Activated naive CD4-positive, alpha-beta T cell treated with anti-CD3 and anti-CD28 coated beads, Interleukin-2, amount 10 ng/mL, durations not matched to agents 7 days and 5 days (primary cell): ENCODE data around the gene ZNF667.

Experiments
- CTCF ChIA-PET: fragments of 350-600 bp; sonication (Branson Sonifier 250); formaldehyde crosslinking; loops from one replicate; lab custom pipeline; 2021; ENCODE audit warnings: antibody characterized with exemption; lab: Charles Lee
- DNase-seq: peaks from one replicate; pipeline ENCODE4 v3.0.0-alpha.2; 2020
- H3K27ac Mint-ChIP-seq: one replicate; pipeline ENCODE4 v1.8.0; 2021; ENCODE audit warnings: mild to moderate bottlenecking, moderate library complexity, mixed read lengths
- H3K27me3 Mint-ChIP-seq: one replicate; pipeline ENCODE4 v1.8.0; 2021; ENCODE audit warnings: mild to moderate bottlenecking, mixed read lengths
- H3K36me3 Mint-ChIP-seq: one replicate; pipeline ENCODE4 v1.8.0; 2021; ENCODE audit warnings: mixed read lengths
- H3K4me1 Mint-ChIP-seq: one replicate; pipeline ENCODE4 v1.8.0; 2021; ENCODE audit warnings: mixed read lengths
- H3K4me3 Mint-ChIP-seq: one replicate; pipeline ENCODE4 v1.8.0; 2021; ENCODE audit warnings: mild to moderate bottlenecking, moderate library complexity, mixed read lengths
- H3K9me3 Mint-ChIP-seq: one replicate; pipeline ENCODE4 v1.8.0; 2021; ENCODE audit warnings: mixed read lengths

ZNF667 gene

DNA sequence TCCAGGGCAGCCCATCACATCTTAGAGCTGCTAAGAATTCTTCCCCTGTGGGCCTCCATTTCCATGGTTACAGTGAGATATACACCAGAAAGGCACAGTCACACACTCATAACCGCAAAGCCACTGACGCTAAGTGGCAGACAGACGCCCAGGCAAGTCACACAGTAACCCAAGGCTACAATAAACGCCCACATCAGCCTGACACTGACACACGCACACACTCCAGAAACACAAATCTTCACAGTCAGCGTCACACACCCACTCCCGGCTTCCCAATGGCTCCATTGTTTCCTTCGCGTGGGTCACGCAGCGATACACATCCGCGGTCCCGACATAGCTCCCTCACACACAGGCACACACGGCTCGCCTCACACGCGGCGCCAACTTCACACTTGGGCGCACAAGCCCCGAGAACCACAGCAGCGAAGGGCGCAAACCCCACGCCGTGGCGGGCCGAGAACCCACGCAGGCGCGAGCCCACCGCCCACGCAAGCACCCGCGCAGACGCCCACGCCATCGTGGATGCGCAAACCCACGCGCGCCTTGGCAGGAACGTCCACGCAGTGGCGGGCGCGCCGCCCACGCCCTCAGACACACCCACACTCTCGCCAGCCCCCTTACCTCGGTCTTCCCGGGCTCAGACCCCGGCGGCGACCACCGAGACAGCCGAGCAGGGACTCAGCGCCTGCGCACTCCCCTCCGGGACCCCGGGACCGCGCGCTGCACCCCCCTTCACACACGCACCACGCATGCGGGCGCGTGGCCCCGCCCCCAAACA lies at the start of gene ZNF667:
ZNF667 (minus strand) TSS at position 695 of the 778 bp plus-strand sequence. CDS start 14,975 bp downstream, outside the sequence.
- peaks cover 20% of the 10 kb centered on the region for H3K36me3 Mint-ChIP-seq
- H3K9me3 Mint-ChIP-seq, result peaks cover 68% of the 10 kb centered on the region
- peak within 1 kb of the TSS; percentile 78 for H3K4me3 Mint-ChIP-seq

DNA sequence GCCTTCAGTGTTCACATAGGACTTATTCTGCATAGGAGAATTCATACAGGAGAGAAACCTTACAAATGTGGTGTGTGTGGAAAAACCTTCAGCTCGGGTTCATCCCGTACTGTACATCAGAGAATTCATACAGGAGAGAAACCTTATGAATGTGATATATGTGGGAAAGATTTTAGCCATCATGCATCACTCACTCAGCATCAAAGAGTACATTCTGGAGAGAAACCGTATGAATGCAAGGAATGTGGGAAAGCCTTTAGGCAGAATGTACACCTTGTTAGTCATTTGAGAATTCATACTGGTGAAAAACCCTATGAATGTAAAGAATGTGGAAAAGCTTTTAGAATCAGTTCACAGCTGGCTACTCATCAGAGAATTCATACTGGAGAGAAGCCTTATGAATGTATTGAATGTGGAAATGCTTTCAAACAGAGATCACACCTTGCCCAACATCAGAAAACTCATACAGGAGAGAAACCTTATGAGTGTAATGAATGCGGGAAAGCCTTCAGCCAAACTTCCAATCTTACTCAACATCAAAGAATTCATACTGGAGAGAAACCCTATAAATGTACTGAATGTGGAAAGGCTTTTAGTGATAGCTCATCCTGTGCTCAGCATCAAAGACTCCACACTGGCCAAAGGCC lies 48.2 kb upstream of the ZNF667 start:
- CTCF ChIA-PET, result no interaction called here
- H3K27ac Mint-ChIP-seq, result no peak overlapping the region
- H3K9me3 Mint-ChIP-seq, result peaks cover 73% of the 10 kb centered on the region

More for the DNA sequence above, at the start of gene ZNF667:
- CTCF ChIA-PET, result no interaction called here
- peak within 1 kb of the TSS; percentile 73 for H3K27ac Mint-ChIP-seq
- H3K4me1 Mint-ChIP-seq, result peaks cover 13% of the 10 kb centered on the region
- peak; percentile 26 for DNase-seq
- H3K27me3 Mint-ChIP-seq, result peaks cover 14% of the 10 kb centered on the region

DNA sequence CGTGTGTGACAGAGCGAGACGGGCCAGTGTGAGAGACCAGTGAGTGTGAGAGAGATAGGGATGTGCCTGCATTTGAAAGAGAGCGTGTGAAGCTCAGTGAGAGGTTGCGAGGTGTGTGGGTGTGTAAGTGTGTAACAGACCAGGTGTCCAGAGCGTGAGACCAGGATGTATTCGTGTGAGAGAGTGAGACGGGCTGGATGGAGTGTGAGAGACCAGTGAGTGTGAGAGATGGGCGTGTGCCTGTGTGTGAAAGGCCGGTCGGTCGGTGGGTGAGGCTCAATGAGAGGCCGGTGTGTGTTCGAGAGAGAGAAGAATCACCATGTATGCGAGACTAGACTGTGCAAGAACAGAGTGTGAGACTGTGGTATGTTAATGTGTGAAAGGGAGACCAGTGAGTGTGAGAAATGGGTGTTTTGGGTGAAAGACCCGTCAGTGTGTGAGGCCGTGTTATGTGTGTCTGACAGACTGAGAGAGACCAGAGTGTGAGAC lies 31.2 kb upstream of the ZNF667 start:
- Mint-ChIP-seq H3K9me3 (peaks cover 16% of the 10 kb centered on the region), H3K4me1 (peaks cover 5% of the 10 kb centered on the region)

More for the DNA sequence above, 48.2 kb upstream of the ZNF667 start:
- Mint-ChIP-seq H3K4me1 (no peaks in the 10 kb centered on the region), H3K4me3 (no peak overlapping the region), H3K36me3 (peaks cover 7% of the 10 kb centered on the region), H3K27me3 (no peaks in the 10 kb centered on the region)
- DNase-seq, result no peak

DNA sequence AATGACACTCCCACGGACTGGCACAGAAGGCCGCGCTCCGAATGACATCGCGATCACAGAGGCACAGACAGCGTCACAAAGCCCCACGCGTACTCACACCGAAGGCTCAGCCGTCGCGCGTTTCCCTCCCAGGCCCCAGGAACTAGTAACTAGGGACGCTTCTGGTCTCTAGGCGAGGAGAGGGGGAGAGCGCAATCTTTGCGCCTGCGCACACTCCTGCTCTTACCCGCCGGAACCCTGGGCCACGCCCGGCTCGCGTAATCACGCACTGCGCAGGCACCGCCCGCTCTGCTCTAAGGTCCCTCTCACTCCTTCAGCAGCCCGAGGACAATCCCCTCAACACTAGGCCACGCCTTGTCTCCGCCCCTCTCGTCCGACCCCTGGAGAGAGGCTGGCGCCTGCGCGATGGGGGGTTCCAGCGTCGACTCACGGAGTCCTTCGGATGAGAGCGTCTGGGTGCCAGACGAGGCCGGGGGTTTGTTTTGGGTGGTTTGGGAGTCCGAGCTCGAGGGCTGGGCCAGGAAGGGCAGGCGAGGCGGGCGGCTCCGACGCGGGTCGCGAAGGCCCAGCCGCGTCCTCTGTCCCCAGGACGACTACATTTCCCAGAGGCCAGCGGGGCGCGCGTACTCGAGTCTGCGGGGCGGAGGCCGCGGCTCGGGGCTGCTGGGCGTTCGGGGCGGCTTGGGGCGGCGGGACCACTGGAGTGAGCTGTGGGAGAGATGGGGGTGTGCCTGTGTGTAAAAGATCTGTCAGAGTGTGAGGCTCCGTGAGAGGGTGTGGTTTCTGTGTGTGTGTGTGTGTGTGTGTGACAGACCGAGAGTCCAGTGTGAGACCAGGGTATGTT lies 30.5 kb upstream of the ZNF667 start, which contains the start of gene ZNF471:
ZNF471 (plus strand) TSS at position 410 of the 844 bp plus-strand sequence. CDS start 3,717 bp downstream, outside the sequence.
- Mint-ChIP-seq H3K27ac (peak within 1 kb of the TSS; percentile 56), H3K4me1 (peaks cover 5% of the 10 kb centered on the region), H3K27me3 (peaks cover 6% of the 10 kb centered on the region), H3K36me3 (peaks cover 3% of the 10 kb centered on the region), H3K9me3 (peaks cover 16% of the 10 kb centered on the region), H3K4me3 (no peak within 1 kb of the TSS)
- CTCF ChIA-PET, result no interaction called here
- peak; percentile 83 for DNase-seq

More for the DNA sequence above, 31.2 kb upstream of the ZNF667 start:
- Mint-ChIP-seq H3K27ac (no peak overlapping the region), H3K4me3 (no peak overlapping the region), H3K36me3 (peaks cover 3% of the 10 kb centered on the region), H3K27me3 (peaks cover 6% of the 10 kb centered on the region)
- DNase-seq, result no peak
- CTCF ChIA-PET, result no interaction called here

DNA sequence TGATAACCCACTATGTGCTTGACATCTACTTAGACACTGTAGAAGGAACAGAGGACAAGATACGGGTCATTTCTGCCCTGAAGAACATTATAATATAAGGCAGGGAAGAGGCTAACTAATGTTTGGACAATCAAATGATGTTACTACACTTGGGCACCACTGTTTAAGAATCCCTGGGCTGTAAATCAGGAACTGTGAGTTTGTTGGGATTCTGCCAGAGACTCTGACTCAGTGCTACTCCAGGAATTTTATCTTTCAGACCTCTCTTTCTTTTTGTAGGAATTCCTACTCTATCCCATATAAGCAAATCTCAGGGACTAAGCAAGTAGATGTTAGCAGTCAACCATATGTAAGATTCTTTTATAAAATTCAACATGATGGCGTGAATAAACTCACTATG lies 27.4 kb upstream of the ZNF667 start:
- Mint-ChIP-seq H3K27me3 (peaks cover 6% of the 10 kb centered on the region), H3K4me3 (no peak overlapping the region), H3K36me3 (peaks cover 3% of the 10 kb centered on the region), H3K27ac (no peak overlapping the region), H3K4me1 (peaks cover 5% of the 10 kb centered on the region), H3K9me3 (peaks cover 33% of the 10 kb centered on the region)
- no peak for DNase-seq
- CTCF ChIA-PET, result no interaction called here

DNA sequence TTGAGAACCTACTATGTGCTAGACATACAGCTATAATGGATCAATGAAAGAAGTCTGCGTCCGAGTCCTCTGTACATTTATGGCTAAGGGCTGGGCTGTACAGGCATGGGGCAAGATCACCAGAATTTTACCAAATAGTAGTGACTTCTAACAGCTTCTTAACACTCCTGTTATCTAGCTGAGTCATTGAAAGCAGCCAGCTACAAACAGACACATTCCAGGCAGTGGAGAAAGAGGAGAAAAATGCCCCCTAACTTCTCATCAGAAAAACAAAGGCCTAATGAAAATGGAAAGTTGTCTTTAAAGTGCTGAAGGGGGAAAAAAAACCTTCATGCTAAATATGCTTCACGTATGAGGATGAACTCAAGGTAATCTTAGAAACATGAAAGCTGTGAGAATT lies 14.3 kb upstream of the ZNF667 start:
- CTCF ChIA-PET, result no interaction called here
- Mint-ChIP-seq H3K9me3 (peaks cover 75% of the 10 kb centered on the region), H3K4me3 (no peak overlapping the region), H3K36me3 (no peaks in the 10 kb centered on the region), H3K27ac (no peak overlapping the region), H3K4me1 (no peaks in the 10 kb centered on the region), H3K27me3 (no peaks in the 10 kb centered on the region)
- DNase-seq, result no peak

DNA sequence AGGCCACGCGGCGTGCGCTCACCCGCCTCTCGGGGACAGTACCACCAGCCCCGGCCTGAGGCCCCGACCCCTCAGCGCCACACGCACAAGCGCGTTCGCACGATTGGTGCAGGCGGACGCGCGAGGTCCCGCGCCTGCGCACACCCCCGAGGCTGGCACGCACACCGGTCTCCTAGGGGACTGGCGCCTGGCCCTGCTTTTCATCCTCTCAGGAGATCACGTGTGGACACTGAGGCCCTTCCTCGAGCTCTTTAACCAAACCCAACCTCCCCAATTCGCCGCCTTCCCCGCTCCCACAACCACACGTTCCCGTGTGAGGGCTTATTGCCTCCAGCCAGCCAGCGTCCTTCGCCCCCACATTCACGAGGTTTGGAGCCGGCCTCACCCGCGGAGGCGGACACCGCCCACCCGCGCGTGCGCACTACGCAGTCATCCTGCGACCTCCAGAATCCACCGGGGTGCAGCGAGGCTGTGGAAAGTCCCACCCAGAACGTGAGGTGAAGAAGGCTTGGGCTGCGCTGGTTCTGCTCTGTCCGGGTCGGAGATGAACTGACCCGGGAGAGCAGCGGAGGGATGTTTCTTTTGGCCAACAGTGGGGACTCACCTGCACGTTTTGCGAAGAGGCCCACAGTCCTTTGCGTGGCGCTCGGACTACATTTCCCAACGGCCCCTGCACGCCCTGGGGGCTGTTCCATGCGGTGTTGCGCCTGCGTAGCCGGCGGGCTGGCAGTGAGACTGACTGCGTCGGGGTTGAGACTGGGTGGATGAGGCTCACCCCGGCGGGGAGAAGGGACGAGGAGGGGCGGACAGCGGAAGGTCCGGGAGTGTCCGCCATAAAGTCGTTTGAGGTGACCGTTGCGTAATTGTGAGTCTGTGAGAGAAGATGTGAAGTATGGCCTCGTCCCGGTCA lies 539 bp upstream of the ZNF667 start:
- peaks cover 65% of the 10 kb centered on the region for H3K9me3 Mint-ChIP-seq
- peaks cover 13% of the 10 kb centered on the region for H3K4me1 Mint-ChIP-seq
- DNase-seq, result peak; percentile 56
- peaks cover 20% of the 10 kb centered on the region for H3K36me3 Mint-ChIP-seq
- H3K27me3 Mint-ChIP-seq, result peaks cover 14% of the 10 kb centered on the region
- CTCF ChIA-PET, result no interaction called here
- H3K27ac Mint-ChIP-seq, result peak overlapping the region; percentile 73
- peak overlapping the region; percentile 78 for H3K4me3 Mint-ChIP-seq

DNA sequence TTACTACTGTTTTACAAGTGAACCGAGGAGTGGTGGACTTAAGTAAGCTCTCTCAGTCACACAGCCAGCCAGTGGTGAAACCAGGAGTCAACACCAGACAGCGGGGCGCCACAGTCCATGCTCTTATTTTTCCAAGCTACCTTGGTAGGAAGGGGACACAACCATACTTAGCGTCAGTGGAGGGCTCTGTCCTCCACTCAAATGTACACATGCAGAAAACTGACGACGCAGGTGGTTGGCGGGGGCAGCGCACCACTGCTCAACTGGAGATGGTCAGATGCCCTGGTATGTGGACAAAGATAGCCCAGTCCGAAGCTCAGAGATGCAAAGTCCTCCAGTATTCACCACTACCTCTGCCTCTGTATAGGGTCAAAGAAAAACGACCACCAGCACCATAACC lies 1.1 kb downstream of the ZNF667 start:
- peaks cover 20% of the 10 kb centered on the region for H3K36me3 Mint-ChIP-seq
- H3K27me3 Mint-ChIP-seq, result peaks cover 14% of the 10 kb centered on the region
- no peak overlapping the region for H3K27ac Mint-ChIP-seq
- peaks cover 13% of the 10 kb centered on the region for H3K4me1 Mint-ChIP-seq
- no peak overlapping the region for H3K4me3 Mint-ChIP-seq
- CTCF ChIA-PET, result no interaction called here
- no peak for DNase-seq
- H3K9me3 Mint-ChIP-seq, result peaks cover 71% of the 10 kb centered on the region

DNA sequence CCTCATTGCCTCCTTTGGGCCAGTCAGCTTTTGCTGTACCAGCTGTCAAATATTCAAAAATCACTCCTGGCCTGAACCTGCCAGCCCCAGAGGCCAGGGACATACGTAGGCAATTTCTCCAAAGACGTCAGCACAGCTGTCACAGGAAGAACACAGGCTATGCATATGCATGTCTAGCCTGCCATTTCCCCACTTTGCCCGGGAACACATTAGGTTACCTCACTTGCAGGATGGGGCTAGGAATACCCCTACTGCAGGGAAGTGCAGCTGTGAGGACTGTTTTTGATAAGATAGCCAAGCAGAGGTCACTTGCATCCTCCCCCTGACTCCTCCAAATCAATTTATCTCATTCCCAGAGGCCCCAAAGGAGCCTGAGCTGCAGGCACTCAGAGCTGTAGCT lies 2.8 kb downstream of the ZNF667 start:
- Mint-ChIP-seq H3K36me3 (peaks cover 19% of the 10 kb centered on the region), H3K27ac (no peak overlapping the region), H3K4me3 (no peak overlapping the region), H3K27me3 (peaks cover 14% of the 10 kb centered on the region), H3K4me1 (peaks cover 13% of the 10 kb centered on the region), H3K9me3 (peaks cover 73% of the 10 kb centered on the region)
- CTCF ChIA-PET, result no interaction called here
- no peak for DNase-seq

DNA sequence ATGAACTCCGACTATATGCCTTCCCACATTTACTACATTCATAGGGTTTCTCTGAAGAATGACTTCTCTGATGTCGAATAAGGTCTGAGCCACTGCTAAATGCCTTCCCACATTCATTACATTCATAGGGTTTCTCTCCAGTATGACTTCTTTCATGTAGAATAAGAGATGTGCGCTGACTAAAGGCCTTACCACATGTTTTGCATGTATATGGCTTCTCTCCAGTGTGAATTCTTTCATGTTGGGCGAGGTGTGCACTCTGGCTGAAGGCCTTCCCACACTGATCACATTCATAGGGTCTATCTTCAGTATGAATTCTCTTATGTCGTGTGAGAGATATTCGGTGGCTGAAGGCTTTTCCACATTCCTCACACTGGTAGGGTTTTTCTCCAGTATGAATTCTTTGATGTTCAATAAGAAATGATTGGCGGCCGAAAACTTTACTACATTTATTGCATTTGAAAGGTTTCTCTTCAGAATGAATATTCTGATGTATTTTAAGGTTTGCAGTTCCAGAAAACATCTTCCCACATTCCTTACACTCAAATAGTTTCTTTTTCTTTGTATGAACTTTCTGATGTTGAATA lies 35.8 kb downstream of the ZNF667 start:
- H3K27me3 Mint-ChIP-seq, result no peaks in the 10 kb centered on the region
- CTCF ChIA-PET, result no interaction called here

DNA sequence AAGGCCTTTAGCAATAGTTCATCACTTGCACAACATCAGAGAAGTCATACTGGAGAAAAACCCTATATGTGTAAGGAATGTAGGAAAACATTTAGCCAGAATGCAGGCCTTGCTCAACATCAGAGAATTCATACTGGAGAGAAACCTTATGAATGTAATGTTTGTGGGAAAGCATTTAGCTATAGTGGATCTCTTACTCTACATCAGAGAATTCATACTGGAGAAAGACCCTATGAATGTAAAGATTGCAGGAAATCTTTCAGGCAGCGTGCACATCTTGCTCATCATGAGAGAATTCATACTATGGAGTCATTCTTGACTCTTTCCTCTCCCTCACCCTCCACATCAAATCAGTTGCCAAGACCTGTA lies 53.2 kb downstream of the ZNF667 start:
- Mint-ChIP-seq H3K27ac (no peak overlapping the region), H3K4me3 (no peak overlapping the region), H3K9me3 (peaks cover 77% of the 10 kb centered on the region), H3K27me3 (no peaks in the 10 kb centered on the region), H3K4me1 (no peaks in the 10 kb centered on the region), H3K36me3 (peaks cover 46% of the 10 kb centered on the region)
- CTCF ChIA-PET, result no interaction called here
- DNase-seq, result no peak

More for the DNA sequence above, 35.8 kb downstream of the ZNF667 start:
- Mint-ChIP-seq H3K4me3 (no peak overlapping the region), H3K9me3 (peaks cover 61% of the 10 kb centered on the region), H3K27ac (no peak overlapping the region), H3K36me3 (peaks cover 2% of the 10 kb centered on the region), H3K4me1 (no peaks in the 10 kb centered on the region)
- no peak for DNase-seq

DNA sequence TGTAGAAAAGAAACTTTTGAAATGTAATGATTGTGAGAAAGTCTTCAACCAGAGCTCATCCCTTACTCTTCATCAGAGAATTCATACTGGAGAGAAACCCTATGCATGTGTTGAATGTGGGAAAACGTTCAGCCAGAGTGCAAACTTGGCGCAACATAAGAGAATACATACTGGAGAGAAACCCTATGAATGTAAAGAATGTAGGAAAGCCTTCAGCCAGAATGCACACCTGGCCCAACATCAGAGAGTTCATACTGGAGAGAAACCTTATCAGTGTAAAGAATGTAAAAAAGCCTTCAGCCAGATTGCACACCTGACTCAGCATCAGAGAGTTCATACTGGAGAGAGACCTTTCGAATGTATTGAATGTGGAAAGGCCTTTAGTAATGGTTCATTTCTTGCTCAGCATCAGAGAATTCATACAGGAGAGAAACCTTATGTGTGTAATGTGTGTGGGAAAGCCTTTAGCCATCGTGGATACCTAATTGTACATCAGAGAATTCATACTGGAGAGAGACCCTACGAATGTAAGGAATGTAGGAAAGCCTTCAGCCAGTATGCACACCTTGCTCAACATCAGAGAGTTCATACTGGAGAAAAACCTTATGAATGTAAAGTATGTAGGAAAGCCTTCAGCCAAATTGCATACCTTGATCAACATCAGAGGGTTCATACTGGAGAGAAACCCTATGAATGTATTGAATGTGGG lies 53.7 kb downstream of the ZNF667 start:
- CTCF ChIA-PET, result no interaction called here
- H3K4me3 Mint-ChIP-seq, result no peak overlapping the region
- peaks cover 52% of the 10 kb centered on the region for H3K36me3 Mint-ChIP-seq
- no peak overlapping the region for H3K27ac Mint-ChIP-seq
- no peaks in the 10 kb centered on the region for H3K4me1 Mint-ChIP-seq
- DNase-seq, result no peak
- H3K9me3 Mint-ChIP-seq, result peaks cover 80% of the 10 kb centered on the region
- H3K27me3 Mint-ChIP-seq, result no peaks in the 10 kb centered on the region
